Left kidney (tissue), 2 donors: ENCODE measurements around the gene SLC9A9. TPM values are rescaled to one million over a fixed set of nuclear protein-coding genes. Genes with fewer than 3 reads are reported as not detected.

ENCODE experiments used
- DNase-seq: peaks from one replicate; pipeline ENCODE4 v3.0.0-alpha.2; 2013
- polyA plus RNA-seq: library from polyadenylated mRNA; unstranded; fragments of 120-200 nt; gene quantifications from one replicate; pipeline ENCODE4 v1.2.1, GENCODE V29; 2013; ENCODE audit not compliant: insufficient read length

Gene SLC9A9
- polyA plus RNA-seq, 1 donor: 5.9 TPM

DNA sequence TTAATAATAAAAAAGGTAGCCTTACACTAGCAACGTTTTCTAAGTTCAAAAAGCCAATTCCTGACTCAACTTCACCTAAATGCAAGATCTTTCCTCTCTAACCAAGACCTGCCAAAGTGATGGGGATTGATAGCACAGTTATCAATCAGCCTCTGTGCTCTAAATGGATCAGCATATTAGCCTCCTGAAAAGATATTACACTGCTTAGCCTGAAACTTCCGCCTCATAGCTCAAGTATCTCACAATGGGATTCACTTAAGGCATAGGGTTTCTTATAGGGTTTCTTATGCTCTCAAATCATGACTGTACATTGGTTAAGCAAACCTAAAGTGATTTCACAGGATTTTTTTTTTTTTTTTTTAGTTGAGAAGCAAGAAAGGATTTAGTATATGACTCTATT is 436 bp upstream of the SLC9A9 start:
- DNase-seq: no peak

DNA sequence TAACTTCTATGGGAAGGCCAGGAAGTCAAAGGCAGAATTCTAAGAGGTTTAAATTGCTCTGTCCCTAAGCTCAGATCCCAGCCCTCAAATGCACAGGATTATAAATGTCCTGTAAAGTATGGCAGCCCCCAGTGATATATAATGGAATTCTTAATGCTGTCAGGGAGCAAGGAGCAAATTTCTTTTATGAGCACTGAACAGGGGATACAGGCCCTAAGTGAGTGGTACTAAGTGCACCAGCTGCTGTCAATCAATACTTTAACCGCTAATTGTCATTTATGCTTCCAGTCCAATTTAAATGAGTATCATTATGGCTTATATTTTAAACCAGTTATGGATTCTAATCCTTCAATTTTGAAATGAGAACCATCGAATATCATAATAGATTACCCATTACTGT is 4.7 kb downstream of the SLC9A9 start:
- DNase-seq: no peak

DNA sequence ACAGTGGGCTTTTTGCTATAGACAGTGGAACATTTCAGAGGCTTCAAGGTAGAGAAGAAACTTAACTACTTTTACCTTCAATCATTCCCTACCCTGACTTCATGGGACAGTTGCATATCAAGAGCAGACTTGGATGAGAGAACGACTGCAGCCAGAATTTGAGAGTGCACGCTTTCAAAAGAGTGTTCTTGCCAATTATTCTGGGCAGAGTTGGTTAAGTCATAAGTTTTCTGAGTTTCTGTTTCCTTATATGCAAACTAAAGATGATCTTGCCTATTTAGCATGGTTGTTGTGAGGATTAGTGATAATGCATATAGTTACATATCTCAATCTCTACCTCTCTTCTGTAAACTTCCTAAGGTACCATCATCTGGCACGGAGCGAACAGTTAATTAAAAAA is 7.6 kb downstream of the SLC9A9 start:
- no peak for DNase-seq

DNA sequence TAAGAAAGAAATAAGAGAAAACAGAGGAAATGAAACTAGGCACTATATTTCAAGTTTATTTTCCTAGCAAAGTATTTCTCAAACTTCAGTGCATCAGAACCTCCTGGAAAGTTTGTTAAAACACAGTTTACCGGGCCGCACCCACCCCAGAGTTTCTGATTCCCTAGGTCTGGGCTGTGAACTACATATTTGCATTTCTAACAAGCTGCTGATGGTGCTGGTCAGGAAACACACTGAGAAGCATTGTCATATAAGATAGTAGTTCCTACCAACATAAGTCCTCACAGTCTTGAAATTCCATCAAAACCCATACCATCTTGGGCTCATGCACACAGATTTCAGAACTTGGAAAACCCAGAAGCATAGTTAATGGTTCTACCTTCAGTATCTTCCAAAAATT is 8.3 kb downstream of the SLC9A9 start:
- no peak for DNase-seq

DNA sequence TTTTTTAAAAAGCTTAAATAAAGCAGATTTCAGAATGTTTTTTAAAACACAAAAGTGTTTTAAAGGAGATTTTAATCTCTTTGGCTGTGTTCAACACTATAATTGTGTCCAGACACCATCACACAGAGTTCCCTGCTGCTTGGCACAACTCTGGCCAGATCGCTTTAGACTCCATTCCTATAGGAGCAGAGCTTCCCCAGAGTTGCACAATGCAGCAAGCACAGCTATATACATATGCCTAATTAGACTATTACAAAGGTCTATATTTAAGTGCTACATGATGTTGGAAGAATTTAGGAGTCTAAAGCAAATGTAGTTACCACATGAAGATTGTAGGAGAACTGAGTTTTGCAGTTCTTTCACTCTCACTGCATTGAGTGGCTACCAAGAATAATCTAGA is 11.2 kb downstream of the SLC9A9 start:
- DNase-seq: no peak

DNA sequence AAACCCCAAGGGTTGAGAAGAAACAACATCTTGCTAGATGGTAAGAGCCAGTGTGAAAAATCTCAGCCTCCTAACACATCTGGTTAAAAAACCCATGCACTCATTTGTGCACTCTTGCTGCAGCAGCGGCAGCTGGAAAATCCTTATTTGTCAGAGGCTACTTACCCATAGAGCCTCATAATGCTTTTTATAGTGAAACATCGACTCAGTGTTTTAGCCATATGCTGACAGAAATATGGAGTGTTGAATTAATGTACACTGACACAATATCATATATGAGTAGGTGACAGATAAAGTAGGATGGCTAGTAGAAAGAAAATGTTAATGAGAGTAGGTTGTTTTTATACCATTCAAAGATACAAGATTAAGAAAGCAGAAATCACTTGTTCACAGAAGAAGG is 13.0 kb downstream of the SLC9A9 start:
- no peak for DNase-seq

DNA sequence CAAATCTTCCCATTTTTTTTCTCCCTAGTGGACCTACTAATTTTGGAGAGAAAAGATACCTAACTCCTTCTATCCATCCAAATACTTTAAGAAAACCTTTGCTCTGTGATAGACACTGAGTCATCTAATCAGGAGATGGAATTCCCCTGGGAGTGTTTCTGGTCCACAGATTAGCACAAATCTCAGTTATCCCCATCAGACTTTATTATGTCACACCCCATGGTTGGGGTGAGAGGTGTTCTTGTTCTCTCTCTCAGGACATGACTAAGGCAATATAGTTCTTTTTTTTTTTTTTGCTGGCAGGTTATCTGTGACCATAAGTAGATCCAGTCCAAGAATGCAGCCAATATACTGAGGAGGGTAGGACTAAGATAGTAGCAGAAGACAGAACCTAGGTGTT is 15.8 kb downstream of the SLC9A9 start:
- no peak for DNase-seq

DNA sequence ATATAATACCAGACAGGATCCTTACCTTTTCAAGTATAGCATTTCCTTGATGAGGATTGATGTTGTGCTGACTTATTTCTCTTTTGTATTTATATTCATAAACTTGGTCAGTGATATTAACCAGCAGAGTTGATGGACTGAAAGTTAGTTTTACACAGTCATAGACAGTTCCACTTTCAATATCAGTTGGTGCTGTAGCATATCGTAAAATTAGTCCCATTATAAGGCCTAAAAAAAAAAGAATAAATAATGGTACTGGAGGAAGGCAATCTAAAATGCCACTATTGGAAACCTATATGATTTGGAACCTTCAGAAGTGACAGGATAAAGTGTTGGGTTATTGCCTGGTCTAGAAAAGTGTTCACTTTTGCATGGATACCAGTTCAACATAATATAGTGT is 16.3 kb downstream of the SLC9A9 start:
- DNase-seq: no peak

DNA sequence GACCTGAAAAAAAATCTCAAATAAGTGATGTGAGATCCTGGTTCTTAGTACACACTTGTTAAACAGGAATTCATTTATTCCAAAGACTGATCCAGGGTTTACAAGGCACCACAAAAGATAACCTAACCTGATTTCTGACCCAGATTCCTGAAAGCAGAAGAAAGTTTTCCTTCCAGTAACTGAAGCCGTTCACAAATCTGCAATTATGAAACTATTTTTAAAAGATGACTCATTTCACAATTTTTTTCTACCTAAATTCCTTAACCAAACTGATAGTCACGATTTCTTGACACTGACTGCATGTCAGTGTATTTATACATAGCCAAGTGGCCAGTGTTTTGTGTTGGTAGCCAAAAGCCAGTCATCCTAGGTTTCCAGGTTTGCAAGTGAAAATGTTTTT is 17.1 kb downstream of the SLC9A9 start:
- no peak for DNase-seq

DNA sequence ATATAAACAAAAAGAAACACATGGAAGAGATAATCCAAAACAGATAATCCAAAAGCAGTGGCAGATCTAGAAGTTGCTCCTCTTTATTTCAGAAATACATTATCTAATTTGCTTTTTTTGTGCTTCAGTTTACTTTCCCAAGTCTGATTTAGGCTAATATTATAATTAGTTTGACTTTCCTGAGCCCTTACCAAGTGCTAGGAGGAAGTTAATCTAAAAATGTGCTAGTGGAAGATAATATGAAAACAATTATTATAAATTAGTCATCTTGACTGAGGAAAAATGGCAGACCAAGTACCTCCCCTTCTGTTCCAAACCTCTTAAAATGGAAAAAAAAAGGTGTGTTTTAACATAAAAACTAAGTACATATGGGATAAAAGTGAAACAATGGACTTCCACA is 17.5 kb downstream of the SLC9A9 start:
- no peak for DNase-seq

DNA sequence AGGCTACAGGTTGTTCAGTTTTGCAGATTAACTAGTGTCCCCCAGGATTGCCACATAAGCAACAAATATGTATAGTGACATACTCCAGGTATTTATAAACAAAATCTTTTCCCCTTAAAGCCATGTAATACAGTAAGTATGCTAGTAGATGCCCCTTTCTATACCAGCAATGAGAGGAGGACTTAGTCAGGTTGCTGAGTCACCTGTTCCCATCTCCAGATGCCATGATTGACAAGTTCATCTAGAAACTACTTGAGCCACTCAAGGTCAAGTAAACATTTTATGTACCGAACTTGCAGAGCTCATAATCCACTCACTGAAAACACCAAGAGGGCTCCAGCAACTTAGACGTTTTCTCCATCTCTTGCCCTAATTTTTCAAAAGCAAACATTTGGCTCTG is 18.2 kb downstream of the SLC9A9 start:
- DNase-seq: no peak

DNA sequence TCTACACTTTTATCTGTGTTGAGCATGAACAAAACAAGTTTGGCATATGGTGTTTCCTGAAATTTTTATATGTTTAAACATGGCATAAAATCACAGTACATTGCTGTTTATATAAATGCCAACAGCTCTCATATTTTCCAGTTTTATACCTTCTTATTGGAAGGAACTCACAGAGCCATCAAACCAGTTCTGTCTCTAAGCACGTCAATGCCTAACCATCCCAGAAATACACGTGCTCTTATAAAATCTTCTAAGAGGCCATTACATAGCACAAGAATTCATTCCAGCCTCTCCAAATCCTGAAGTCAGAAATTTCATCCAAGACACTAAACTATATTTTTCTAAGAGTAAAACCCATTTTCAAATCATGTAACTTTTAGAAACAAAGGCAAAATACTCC is 20.8 kb downstream of the SLC9A9 start:
- DNase-seq: no peak

DNA sequence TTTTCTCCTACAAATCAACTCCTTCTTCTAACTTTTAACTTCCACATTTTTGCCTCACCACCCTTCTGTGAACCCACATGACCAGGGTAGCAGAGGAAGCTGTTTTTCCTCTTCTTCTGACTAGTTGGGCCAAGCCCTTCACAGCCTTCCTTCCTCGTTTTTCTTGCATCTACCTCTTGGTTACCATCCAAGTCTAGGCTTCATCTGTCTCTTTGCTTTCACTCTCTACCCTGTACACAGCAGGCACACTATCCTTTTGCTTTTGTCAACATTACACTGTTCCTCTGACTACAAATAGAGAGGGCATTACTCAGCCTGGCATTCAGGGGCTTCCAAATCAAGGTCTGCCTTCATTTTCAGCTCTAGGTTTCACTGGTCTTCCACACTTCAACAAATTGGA is 22.0 kb downstream of the SLC9A9 start:
- no peak for DNase-seq

DNA sequence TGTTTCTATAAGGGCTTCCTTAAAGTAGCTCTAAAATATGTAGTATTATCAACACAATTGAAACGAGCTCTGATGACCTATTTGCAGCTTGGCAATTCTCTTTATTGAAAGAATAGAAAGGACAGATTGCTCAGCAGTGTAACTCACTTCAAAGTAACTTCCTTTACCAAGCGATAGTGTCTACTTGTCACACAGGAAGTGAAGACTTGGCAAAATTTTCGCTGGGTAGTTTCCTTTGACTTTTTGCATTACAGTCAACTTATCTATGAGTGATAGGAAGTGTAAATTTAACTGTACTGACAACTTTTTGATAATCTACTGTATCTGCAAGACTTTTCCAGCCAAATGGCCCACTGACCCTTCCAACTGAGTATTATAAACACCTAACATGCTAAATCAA is 22.8 kb downstream of the SLC9A9 start:
- DNase-seq: no peak

DNA sequence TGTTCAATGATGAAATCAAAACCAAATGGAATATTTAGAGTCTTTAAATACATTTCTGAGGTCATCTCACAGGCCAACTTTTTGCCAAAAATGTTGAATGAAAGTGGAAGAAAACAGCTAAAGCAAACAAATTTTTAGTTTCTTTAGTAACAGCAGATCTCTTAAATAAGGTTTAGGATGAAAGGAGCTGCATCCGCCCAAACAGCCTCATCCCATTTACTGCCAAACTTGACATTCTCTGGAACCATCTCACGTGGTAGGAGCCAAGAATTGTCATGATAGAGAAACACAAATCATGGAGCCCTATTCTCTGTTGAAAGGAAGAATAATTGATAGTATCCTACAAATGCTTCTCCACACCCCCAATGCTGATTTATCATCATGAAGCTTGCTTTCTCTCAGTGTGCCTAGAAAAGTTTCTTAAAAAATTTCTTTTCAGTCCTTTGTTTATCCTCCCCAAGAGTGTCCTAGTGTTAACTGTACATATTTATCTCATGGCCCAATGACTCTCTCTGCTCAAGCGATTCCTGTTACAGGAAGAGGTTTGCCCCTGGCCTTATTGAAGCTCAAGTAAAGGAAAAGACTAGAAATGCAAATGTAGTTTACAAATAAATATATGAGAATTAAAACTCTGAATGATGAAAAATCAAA is 23.4 kb downstream of the SLC9A9 start:
- DNase-seq: no peak

DNA sequence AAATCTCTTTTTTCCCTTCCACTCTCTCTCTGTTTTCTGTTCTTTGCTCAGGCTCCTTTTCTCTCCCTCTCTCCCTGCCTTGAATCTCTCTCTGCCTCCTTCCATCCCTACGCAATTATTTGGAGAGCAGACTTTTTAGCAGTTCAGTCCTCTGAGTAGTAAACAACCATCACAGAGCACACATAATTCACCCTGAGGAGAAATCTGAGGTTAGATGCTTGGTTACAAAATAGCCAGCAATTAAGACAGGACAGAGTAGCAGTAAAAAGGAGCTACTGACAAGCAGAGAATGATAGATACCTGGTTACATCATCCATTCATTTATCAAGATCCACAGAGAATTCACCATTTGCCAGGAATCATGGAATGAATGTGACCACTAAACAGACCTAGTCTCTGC is 25.5 kb downstream of the SLC9A9 start:
- no peak for DNase-seq

DNA sequence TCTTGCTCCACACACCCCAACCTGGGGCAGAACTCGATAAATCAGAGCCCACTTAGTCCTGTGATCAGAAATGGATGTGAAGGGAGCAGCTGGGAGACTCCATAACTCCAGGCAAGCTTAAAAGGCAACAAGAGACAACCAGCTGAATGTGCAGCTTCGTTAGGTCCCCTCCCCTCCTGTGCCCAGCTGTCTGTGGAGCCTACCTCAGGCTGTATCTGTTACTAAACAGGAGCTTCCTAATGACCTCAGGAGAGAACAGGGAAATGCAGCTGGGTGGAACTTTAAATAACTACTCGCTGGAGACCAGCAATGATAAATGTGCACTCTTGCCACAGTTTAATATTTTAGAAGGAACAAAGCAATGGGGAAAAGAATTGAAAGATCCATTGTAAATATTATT is 25.9 kb downstream of the SLC9A9 start:
- no peak for DNase-seq

DNA sequence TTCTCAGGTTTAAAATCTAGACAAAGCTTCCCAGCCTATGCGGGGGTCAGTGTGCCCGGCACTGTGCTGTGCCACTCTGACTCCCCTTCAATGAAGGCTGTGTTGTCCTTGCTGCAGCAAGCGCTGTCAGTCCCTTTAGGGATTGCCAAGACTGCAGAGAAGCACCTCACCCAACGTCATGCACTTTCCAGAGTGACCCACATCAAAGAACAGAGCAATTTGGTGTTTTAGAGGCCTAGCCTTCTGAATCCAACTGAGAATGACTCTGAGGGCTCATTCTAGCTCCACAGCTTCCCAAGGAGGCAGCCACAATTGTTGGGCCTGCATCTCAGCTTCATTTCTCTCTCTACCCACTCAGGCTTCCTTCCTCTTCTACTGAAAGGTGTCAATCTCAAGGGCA is 26.4 kb downstream of the SLC9A9 start:
- no peak for DNase-seq

DNA sequence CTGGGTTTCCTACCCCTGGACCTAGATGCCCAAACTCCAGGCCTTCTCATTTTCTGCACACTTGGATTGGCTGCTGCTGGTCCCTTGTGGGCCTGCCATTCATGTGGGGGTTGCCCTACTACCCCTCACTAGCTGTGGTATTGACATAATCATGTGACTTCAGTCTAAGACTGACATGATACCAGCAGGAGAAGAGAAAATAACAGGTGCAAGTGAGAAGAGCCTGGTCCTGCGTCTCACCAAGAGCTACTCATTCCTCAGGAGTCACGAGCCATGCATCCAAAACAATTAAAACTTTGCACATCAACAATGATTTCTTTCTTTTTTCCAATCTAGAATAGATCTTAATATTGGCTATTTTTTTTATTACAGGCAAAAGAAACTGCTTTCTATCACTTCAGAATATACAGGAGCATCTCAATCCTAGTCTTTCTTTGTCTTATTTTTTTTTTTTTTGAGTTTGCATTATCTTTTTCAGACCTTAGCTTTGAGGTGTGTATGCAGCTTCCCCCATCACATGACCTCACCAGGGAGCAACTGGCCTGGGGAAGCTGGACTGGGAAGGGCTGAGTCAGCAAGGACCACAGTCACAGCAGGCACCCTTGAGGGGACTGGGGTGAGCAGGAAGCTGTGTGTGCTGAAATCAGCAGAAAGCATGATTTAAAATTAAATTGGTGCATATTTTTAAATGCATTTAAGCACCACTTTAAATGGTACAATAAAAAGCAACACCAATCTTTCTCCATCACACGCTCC is 27.6 kb downstream of the SLC9A9 start:
- no peak for DNase-seq

DNA sequence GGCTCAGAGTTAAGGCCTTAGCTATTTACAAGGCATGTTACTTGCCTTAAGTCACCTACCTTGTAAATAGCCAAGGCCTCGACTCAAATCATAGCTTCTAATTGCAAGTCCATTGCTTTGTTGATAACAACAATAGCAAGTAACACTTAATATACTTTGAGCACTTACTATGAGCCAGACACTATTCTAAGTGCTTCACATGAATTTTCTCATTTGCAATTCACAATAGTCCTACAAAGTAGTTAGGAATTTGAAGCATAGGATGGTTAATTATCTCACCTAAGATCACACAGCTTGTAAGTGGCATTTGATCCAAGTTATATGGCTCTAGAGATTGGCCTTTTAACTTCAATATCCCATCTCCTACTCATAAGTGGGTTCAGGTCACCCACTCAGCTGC is 28.4 kb downstream of the SLC9A9 start:
- DNase-seq: no peak

DNA sequence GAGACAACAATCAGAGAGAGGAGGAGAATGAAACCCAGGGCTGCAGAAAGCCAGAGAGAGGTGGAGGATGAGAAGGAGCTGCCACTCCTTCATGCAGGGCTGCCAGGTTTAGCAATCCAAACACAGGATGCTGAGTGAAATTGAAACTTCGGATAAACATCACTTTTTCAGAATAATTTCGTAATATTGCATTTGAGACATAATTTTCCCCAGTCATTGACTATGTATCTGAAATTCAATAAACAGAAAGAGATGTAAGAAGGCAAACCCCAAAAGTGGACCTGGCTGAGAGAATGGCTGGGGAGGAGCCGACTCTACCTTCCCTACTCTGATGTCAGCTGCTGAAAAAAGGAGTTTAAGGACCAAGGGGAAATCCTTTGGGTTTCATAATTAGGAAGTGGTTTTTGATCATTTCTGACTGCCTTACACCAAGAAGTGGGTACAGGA is 33.8 kb downstream of the SLC9A9 start:
- no peak for DNase-seq

DNA sequence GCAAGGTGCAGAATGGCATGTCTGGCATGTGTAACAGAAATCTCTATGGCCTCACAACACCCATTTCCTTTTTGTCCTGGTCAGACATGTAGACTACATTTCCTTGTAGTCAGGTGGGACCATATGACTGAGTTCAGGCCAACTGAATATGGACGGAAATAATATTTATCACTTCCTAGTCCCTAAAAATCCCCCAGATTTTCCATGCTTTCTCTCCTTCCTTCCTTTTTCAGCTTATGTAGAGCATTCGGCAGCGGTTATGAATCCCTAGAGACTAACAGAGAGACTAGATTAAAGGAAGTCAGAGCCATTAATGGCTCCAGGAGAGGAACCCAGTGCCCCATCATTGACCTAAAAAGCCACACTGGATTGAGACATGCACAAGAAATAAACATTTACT is 35.8 kb downstream of the SLC9A9 start:
- no peak for DNase-seq

DNA sequence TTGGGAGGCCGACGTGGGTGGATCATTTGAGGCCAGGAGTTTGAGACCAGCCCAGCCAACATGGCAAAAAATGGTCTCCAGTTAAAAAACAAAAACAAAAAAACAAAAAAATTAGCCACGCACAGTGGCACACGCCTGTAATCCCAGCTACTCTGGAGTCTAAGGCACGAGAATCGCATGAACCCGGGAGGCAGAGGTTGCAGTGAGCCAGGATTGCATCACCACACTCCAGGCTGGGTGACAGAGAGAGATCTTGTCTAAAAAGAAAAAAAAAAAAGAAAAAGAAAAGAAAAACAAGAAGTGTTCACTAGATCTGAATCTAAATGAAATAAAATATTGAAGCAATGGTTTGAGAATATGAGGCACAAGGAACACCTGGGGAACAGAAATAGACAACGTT is 36.7 kb downstream of the SLC9A9 start:
- DNase-seq: no peak

DNA sequence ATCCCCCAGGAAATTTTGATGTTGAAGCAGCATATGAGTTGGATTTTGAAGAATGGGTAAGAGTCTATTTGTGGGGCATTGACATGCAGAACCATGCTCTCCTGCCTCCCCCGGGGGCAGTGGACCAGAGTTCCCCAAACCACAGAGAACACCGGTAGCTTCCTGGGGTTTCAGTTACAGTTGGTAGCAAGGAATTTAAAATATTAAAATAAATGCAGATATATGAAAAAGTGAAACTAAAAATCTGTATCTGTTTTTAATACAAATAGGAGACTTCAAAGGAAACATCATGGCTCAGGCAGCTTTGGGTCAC is 37.4 kb downstream of the SLC9A9 start:
- DNase-seq: no peak
